IPS-11a (cell line): ENCODE measurements around the gene HMOX1.

Experiments used
- H3K4me3 ChIP-seq: one replicate; pipeline ENCODE4 v1.5.1; 2013; ENCODE audit warnings: low read depth, low read length, control low read depth

Gene HMOX1

GRCh38 chr22:35400501-35400790, 19.6 kb downstream of the HMOX1 start:
- peak overlapping the region; percentile 91 for H3K4me3 ChIP-seq

DNA sequence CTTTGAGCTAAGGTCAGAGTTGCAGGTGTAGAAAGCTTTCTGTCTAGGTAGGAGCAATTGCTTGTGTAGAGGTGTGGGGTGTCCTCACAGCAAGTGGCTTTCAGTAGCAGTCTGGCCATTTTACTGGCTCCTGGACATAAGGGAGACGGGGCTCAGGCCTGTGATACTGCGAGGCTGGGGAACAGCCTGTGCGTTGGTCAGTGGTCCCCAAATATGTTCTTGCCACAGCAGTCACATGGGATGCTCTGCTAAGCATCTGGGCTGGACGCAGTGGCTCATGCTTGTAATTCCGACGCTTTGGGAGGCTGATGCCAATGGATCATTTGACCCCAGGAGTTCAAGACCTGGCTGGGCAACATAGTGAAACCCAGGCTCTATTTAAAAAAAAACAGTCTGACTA, 21.0 kb downstream of the HMOX1 start:
- no peak overlapping the region for H3K4me3 ChIP-seq

DNA sequence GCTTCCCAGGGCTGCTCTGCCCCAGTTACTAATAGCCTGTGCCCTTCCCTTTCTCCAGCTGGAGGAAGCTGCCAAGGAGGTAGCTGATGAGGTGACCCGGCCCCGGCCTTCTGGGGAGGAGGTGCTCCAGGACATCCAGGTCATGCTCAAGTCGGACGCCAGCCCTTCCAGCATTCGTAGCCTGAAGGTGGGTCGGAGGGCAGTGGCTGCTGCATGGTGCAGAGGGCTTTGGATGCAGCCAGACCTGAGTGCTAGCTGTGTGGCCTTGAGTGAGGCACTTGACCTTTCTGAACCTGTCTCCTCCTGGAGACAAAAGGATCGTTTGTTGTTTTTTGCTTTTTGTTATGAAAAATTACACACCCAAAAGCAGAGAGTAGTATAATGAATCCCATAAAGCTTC, 22.5 kb downstream of the HMOX1 start:
- no peak overlapping the region for H3K4me3 ChIP-seq

DNA sequence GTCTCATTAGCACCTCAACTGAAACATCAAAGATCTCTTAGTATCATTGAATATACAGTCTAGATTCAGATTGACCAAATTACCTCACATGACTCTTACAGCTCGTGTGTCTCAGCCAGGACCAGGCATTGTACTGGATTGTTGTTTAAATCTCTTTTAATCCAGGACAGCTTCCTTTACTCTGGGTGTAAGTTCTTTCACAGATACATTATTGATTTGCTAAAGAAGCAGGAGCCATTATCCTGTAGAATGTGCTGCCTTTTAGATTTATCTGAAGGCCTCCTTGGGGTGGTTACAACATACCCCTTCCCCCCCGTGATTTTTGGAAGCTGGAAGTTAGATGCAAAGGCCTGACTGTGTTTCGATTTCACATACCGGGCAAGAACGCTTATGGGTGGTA, 23.3 kb downstream of the HMOX1 start:
- no peak overlapping the region for H3K4me3 ChIP-seq

DNA sequence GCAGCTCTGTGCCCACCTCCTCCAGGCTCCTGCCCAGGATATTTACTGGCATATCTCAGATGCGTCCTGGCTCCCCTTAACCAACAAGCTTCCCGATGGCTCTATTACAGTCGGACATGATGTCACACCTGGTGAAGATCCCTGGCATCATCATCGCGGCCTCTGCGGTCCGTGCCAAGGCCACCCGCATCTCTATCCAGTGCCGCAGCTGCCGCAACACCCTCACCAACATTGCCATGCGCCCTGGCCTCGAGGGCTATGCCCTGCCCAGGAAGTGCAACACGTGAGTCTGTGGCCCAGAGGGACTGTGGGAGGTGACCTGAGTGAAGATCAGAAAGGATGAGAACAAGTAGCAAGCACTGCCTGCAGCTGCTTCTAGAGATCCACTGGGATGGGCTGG, 25.5 kb downstream of the HMOX1 start:
- no peak overlapping the region for H3K4me3 ChIP-seq

DNA sequence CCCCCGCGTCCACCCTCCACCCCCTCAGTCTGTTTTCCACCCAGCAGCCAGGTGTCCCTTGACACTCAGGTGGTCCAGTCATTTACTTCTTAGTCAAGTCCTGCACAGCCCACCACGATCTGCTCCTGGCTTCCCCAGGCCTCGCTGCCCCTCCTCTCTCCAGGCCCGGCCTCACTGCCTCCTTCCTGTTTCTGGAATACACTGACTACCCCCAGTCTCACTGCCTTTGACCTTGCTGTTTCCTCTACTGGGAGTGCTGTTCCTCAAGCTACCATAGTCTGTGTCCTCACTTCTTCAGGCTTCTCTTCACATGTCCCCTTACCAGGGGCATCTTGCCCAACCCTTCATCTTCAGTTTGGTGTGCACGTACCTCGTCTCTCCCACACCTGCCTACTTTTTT, 26.5 kb downstream of the HMOX1 start:
- H3K4me3 ChIP-seq: no peak overlapping the region

GRCh38 chr22:35409783-35410662, 29.1 kb downstream of the HMOX1 start:
- H3K4me3 ChIP-seq: no peak overlapping the region

DNA sequence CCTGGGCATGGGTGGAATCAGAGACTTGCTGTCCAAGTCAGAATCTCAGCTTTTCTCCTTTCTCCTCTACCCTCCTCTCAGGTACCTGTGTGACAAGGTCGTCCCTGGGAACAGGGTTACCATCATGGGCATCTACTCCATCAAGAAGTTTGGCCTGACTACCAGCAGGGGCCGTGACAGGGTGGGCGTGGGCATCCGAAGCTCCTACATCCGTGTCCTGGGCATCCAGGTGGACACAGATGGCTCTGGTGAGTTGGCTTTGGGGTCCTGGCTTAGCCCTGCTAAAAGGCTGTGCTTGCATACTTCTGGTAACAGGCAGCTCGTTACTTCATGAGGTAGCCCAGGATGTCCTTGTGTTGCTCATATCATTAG, 29.8 kb downstream of the HMOX1 start:
- no peak overlapping the region for H3K4me3 ChIP-seq

DNA sequence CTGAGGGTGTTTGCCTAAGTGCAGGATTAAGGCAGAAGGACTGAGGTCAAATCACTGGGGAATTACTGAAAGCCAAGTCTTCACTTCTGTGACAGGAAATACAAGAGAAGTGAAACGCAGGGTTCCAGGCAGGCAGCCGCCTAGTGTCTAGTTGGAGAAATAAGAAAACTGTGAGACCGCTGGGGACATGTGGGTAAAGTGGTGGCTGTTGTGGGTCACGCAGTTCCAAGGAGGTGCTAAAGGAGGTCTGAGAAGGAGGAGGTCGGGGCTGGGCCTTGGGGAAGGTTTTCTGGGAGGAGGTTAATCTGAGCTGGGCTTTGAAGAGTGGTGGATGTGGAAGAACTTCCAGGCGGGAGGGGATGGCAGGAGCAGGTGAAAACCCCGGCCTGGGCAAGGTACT, 30.2 kb downstream of the HMOX1 start:
- H3K4me3 ChIP-seq: no peak overlapping the region

GRCh38 chr22:35413624-35414023, 32.7 kb downstream of the HMOX1 start:
- H3K4me3 ChIP-seq: no peak overlapping the region

DNA sequence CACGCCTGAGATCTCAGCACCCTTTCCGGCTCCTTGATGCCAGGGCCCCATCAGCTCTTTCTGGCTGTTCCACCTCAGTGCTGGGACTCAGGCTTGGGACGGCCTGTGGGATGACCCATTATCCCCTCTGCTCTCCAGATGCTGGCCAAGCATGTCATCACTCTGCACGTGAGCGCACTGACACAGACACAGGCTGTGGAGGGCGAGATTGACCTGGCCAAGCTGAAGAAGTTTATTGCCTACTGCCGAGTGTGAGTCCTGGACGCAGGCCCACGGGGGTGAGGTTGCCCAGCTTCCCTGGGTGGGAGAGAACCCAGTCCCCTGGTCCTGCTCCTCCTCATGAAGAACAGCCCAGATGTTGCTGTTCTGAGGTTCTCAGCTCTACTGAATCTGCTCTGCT, 36.7 kb downstream of the HMOX1 start:
- no peak overlapping the region for H3K4me3 ChIP-seq

- no peak overlapping the region for H3K4me3 ChIP-seq
Observed at GRCh38 chr22:35418088-35418487, 37.2 kb downstream of the HMOX1 start.

DNA sequence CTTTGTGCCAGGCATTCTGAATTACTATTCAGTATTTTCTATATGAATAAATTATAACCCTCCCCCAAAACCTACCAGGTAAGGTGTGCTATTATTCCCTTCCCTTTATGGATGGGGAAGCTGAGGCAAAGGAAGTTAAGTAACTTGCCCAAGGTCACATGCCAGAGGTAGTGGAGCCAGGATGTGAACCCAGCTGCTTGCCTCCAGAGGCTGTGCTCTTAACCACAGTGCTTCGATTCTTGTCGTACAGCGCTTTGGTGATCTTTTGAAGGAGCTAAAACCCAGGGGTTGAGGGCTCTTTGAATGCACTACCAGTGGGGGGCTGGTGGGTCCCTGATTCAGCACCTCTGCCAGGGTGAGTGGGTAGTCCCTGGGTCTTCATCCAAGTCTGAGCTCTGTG, 37.8 kb downstream of the HMOX1 start:
- H3K4me3 ChIP-seq: no peak overlapping the region

DNA sequence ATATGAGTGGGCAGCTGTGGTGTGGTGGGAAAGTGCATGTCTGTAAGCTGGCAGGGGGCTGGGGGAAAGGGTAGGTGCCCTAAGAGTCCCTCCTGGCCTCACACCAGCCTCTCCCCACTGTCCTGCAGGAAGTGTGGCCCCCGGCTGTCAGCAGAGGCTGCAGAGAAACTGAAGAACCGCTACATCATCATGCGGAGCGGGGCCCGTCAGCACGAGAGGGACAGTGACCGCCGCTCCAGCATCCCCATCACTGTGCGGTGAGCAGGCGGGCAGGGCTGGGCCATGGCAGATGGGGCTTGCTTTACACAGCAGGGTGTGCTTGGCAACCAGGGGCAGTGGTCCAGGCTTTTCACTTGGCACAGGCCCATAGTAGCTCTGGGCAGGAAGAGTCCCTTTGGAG, 38.9 kb downstream of the HMOX1 start:
- H3K4me3 ChIP-seq: no peak overlapping the region

- no peak overlapping the region for H3K4me3 ChIP-seq
Observed at GRCh38 chr22:35421121-35421520, 40.2 kb downstream of the HMOX1 start.

- no peak overlapping the region for H3K4me3 ChIP-seq
Observed at GRCh38 chr22:35422145-35422544, 41.2 kb downstream of the HMOX1 start.

- no peak overlapping the region for H3K4me3 ChIP-seq
Observed at GRCh38 chr22:35422936-35423335, 42.0 kb downstream of the HMOX1 start.

DNA sequence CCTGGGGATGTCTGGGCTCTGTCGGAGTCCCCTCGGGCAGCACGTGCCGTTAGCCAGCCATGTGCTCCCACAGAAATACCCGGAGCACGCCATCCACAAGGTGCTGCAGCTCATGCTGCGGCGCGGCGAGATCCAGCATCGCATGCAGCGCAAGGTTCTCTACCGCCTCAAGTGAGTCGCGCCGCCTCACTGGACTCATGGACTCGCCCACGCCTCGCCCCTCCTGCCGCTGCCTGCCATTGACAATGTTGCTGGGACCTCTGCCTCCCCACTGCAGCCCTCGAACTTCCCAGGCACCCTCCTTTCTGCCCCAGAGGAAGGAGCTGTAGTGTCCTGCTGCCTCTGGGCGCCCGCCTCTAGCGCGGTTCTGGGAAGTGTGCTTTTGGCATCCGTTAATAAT, 43.2 kb downstream of the HMOX1 start:
- no peak overlapping the region for H3K4me3 ChIP-seq

DNA sequence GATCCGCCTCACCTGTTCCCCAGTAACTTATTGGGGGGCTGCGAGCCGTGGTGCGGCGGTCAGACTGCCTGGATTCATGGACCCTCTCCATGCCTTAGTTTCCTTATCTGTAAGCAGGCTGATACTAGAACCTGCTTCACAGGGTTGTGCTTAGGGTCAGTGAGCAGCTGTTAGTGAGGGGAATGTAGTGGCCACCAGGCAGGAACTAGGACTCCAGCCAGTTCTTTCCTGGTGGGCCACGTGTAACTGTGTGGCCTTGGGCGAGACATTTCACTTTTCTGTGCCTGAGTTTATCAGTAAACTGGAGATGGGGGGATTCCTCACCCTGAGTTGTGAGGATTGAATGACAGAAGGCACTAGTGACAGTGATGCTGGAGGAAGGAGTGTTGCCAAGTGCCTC, 43.9 kb downstream of the HMOX1 start:
- H3K4me3 ChIP-seq: no peak overlapping the region

GRCh38 chr22:35425546-35425945, 44.6 kb downstream of the HMOX1 start:
- H3K4me3 ChIP-seq: no peak overlapping the region

DNA sequence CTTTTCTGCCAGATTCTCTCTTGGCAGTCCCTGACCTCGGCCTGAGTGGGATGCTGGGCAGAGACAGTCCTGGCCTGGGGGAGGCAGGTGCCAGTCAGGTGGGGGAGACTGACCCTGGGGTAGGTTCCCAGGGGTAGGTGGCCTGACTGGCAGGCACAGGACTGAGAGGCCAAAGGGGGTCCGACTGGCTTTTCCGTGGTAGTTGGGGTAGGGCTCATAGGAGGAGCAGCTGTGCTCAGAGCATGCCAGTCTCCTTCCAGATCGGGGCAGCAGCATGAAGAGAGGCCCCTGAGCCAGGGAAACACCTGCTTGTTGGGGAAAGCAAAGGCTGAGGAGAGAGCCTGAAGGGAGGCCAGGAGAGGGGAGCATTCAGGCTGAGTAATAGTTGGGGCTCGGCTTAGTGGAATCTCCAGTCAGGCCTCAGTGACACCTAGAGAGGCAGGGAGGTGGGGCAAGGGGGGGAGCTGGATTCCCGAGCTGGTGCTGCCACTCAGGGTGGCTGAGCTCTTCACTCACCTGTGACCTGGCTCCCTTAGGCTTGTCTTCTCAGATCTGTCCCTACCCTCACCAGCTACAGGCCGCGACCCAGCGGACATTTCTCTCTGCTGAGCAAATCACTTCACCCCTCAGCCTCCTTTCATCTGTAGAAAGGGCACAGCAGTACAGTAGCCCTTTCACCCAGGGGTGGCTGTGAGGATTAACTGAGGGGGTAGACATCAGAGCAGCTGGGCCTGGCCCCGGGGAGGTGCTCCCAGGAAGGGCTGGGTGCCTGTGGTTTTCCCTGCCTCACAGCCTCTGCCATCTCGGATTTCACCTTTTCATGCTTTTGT, 45.3 kb downstream of the HMOX1 start:
- H3K4me3 ChIP-seq: no peak overlapping the region

DNA sequence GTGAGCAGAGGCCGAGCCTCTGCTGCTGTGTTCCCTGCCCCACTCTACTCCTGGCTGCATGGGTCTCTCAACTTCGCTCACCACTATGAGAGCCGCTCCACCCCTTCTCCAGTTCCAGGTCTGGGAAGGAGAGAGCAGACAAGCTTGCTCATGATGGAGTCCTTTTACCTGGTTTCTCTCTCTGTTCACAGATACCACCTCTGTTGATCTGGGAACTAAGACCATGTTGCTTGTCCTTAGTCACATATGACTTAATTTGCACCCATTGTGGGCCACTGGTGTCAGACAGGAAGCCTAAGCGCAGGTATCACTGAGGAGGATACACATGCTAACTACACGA, 45.9 kb downstream of the HMOX1 start:
- no peak overlapping the region for H3K4me3 ChIP-seq

DNA sequence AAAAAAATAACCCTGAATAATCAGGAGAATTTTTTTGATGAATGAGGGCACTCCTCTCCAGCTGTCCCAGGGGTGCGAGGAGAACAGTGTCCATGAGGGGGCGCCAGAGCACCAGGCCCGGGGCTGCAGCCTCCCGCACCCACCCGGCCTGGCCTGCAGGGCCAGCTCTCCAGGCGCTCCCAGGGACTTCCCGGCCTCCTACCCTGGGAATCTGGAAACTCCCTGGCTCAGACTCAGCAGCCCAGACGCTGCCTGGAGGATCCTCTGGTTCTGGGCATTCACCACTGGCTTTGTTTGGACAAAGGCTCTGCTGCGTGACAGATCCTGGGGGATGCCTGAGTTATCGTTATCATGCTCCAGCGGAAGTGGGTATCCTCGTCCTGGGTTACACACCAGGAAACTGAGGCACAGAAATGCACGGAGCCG, 50.0 kb downstream of the HMOX1 start:
- no peak overlapping the region for H3K4me3 ChIP-seq
